Upper lobe of right lung (tissue), 1 donor: ENCODE measurements around the gene GPC5. TPM values are rescaled to one million over a fixed set of nuclear protein-coding genes. Genes with fewer than 3 reads are reported as not detected.
"Not testable (repeated sequence)": the region's sequence is repeated elsewhere in the genome, so short reads cannot be mapped to it uniquely, and the experiment has no call there.

ENCODE experiments used
- ATAC-seq: fragments of 200-7000 bp; cut with Tn5 transposase; one replicate; pipeline ENCODE4 v1.9.1; 2020; ENCODE audit warnings: mild to moderate bottlenecking, moderate library complexity
- DNase-seq: peaks from one replicate; pipeline ENCODE4 v3.0.0-alpha.2; 2020
- H3K27ac ChIP-seq: fragments of 200-600 bp; one replicate; pipeline ENCODE4 v1.8.0; 2022
- H3K27me3 ChIP-seq: fragments of 200-600 bp; one replicate; pipeline ENCODE4 v1.8.0; 2022; ENCODE audit warnings: mild to moderate bottlenecking
- H3K36me3 ChIP-seq: fragments of 200-600 bp; one replicate; pipeline ENCODE4 v1.8.0; 2022
- H3K4me1 ChIP-seq: fragments of 200-600 bp; one replicate; pipeline ENCODE4 v1.8.0; 2022
- H3K4me3 ChIP-seq: fragments of 200-600 bp; one replicate; pipeline ENCODE4 v1.8.0; 2022; ENCODE audit warnings: mild to moderate bottlenecking
- H3K9me3 ChIP-seq: fragments of 200-600 bp; one replicate; pipeline ENCODE4 v1.8.0; 2022
- CTCF ChIP-seq: fragments of 200-600 bp; IDR thresholded peaks from one replicate; pipeline ENCODE4 v1.8.0; 2022; ENCODE audit warnings: antibody characterized with exemption
- intact Hi-C: fragments of 100-400 bp; cut with DNase I; formaldehyde crosslinking; loops from one replicate; pipeline ENCODE4 v1.11.0; 2022
- total RNA-seq: library from RNA; stranded (reverse); fragmentation: NEBNext Ultra II Directional; extraction: Animal tissue kit (Norgen Biotek cat#: 25700); gene quantifications from one replicate; pipeline ENCODE4 v1.2.1, GENCODE V29; 2021
- donor health status: DM: no; HTN: yes; CAD: no; lungs with severe emphysema.

Gene GPC5
- total RNA-seq, 1 donor from 2014 or later: 8.1 TPM

GRCh38 chr13:91894316-91894715 lies 495.9 kb downstream of the GPC5 start:
- Histone ChIP-seq H3K4me1 (no peaks in the 10 kb centered on the region), H3K27ac (no peak overlapping the region), H3K4me3 (no peak overlapping the region), H3K36me3 (no peaks in the 10 kb centered on the region), H3K27me3 (no peaks in the 10 kb centered on the region), H3K9me3 (no peaks in the 10 kb centered on the region)
- no peak for TF ChIP-seq CTCF
- intact Hi-C loops: no loop called here
- DNase-seq (no peak), ATAC-seq (no peak)

GRCh38 chr13:91896547-91896946 lies 498.1 kb downstream of the GPC5 start:
- Histone ChIP-seq H3K4me1 (no peaks in the 10 kb centered on the region), H3K27me3 (no peaks in the 10 kb centered on the region), H3K36me3 (no peaks in the 10 kb centered on the region), H3K27ac (no peak overlapping the region), H3K4me3 (no peak overlapping the region), H3K9me3 (no peaks in the 10 kb centered on the region)
- no peak for TF ChIP-seq CTCF
- intact Hi-C loops: no loop called here
- ATAC-seq (no peak), DNase-seq (no peak)

- H3K27me3 ChIP-seq, H3K4me1 ChIP-seq, DNase-seq, H3K36me3 ChIP-seq, ATAC-seq, intact Hi-C loops, H3K27ac ChIP-seq, H3K9me3 ChIP-seq, H3K4me3 ChIP-seq: not testable (repeated sequence)
These were observed 500.6 kb downstream of the GPC5 start for GRCh38 chr13:91898986-91899385.

- H3K27me3 ChIP-seq: no peaks in the 10 kb centered on the region
- no peaks in the 10 kb centered on the region for H3K4me1 ChIP-seq
- no peak overlapping the region for H3K27ac ChIP-seq
- H3K4me3 ChIP-seq: no peak overlapping the region
- ATAC-seq (no peak), DNase-seq (no peak)
- H3K36me3 ChIP-seq: no peaks in the 10 kb centered on the region
- no peak for TF ChIP-seq CTCF
- intact Hi-C loops: no loop called here
- no peaks in the 10 kb centered on the region for H3K9me3 ChIP-seq
These were observed 503.9 kb downstream of the GPC5 start for GRCh38 chr13:91902291-91902690.

GRCh38 chr13:91904005-91904404 lies 505.6 kb downstream of the GPC5 start:
- DNase-seq (no peak), ATAC-seq (no peak)
- Histone ChIP-seq H3K36me3 (no peaks in the 10 kb centered on the region), H3K4me3 (no peak overlapping the region), H3K4me1 (no peaks in the 10 kb centered on the region), H3K27ac (no peak overlapping the region), H3K27me3 (no peaks in the 10 kb centered on the region), H3K9me3 (no peaks in the 10 kb centered on the region)
- intact Hi-C loops: no loop called here
- TF ChIP-seq CTCF: no peak

GRCh38 chr13:91904597-91904996 lies 506.2 kb downstream of the GPC5 start:
- Histone ChIP-seq H3K4me3 (no peak overlapping the region), H3K27me3 (no peaks in the 10 kb centered on the region), H3K36me3 (no peaks in the 10 kb centered on the region), H3K27ac (no peak overlapping the region), H3K4me1 (no peaks in the 10 kb centered on the region), H3K9me3 (no peaks in the 10 kb centered on the region)
- TF ChIP-seq CTCF: no peak
- DNase-seq (no peak), ATAC-seq (no peak)
- intact Hi-C loops: no loop called here
